DND-41 (cell line): ENCODE data around the gene DYNC1H1.

Source experiments
- ATAC-seq: fragments of 200-7000 bp; cut with Tn5 transposase; 3 replicates; pipeline ENCODE4 v1.9.1; 2021; ENCODE audit warnings: low read depth; ENCODE audit not compliant: insufficient read depth
- DNase-seq: peaks from one replicate; pipeline ENCODE4 v3.0.0-alpha.2; 2020
- H2AFZ ChIP-seq: 2 replicates; pipeline ENCODE4 v1.6.0; 2012; ENCODE audit warnings: low read depth, low read length
- H3K27ac ChIP-seq: 2 replicates; pipeline ENCODE4 v1.5.1; 2012; ENCODE audit warnings: low read length, inconsistent platforms
- H3K27me3 ChIP-seq: fragments of 200-600 bp; sonication (generic); 2 replicates; pipeline ENCODE4 v1.6.0; 2012; ENCODE audit warnings: low read length, mild to moderate bottlenecking, inconsistent platforms; ENCODE audit not compliant: insufficient read depth, poor library complexity
- H3K36me3 ChIP-seq: 2 replicates; pipeline ENCODE4 v1.5.1; 2012; ENCODE audit warnings: low read length, inconsistent platforms; ENCODE audit not compliant: insufficient read depth
- H3K4me1 ChIP-seq: 2 replicates; pipeline ENCODE4 v1.5.1; 2012; ENCODE audit warnings: mild to moderate bottlenecking, low read length; ENCODE audit not compliant: insufficient read depth
- H3K4me2 ChIP-seq: 2 replicates; pipeline ENCODE4 v1.6.0; 2012; ENCODE audit warnings: mild to moderate bottlenecking, moderate library complexity, low read length, inconsistent platforms; ENCODE audit not compliant: insufficient read depth
- H3K4me3 ChIP-seq, 2 experiments: fragments of 200-600 bp in 1 of 2; shearing (Covaris generic) in 1 of 2; 2 replicates each; pipeline ENCODE4 v1.5.1; 2012 to 2016; ENCODE audit warnings: inconsistent platforms in 2 of 2, low read length in 2 of 2, mild to moderate bottlenecking in 2 of 2, low read depth in 1 of 2, moderate library complexity in 1 of 2
- H3K79me2 ChIP-seq: 2 replicates; pipeline ENCODE4 v1.6.0; 2012; ENCODE audit warnings: low read length, inconsistent platforms; ENCODE audit not compliant: insufficient read depth
- H3K9ac ChIP-seq: 2 replicates; pipeline ENCODE4 v1.6.0; 2012; ENCODE audit warnings: low read depth, mild to moderate bottlenecking, inconsistent platforms, low read length, moderate library complexity
- H3K9me3 ChIP-seq: 2 replicates; pipeline ENCODE4 v1.5.1; 2012; ENCODE audit warnings: low read length, moderate library complexity, mild to moderate bottlenecking, inconsistent platforms; ENCODE audit not compliant: insufficient read depth, severe bottlenecking
- H4K20me1 ChIP-seq: 2 replicates; pipeline ENCODE4 v1.6.0; 2012; ENCODE audit warnings: low read length; ENCODE audit not compliant: insufficient read depth
- EZH2 ChIP-seq: IDR thresholded peaks from 3 replicates; pipeline ENCODE4 v1.6.1; 2012; ENCODE audit warnings: borderline replicate concordance, low read depth, mild to moderate bottlenecking, moderate library complexity, low read length, inconsistent platforms; ENCODE audit not compliant: severe bottlenecking
- TF ChIP-seq, protein P1 (sequence below): IDR thresholded peaks from 2 replicates; pipeline ENCODE4 v1.5.1; 2012; ENCODE audit warnings: borderline replicate concordance, low read length, moderate library complexity, mild to moderate bottlenecking; ENCODE audit not compliant: poor library complexity, severe bottlenecking; ENCODE audit errors: extremely low read depth

Gene DYNC1H1

DNA sequence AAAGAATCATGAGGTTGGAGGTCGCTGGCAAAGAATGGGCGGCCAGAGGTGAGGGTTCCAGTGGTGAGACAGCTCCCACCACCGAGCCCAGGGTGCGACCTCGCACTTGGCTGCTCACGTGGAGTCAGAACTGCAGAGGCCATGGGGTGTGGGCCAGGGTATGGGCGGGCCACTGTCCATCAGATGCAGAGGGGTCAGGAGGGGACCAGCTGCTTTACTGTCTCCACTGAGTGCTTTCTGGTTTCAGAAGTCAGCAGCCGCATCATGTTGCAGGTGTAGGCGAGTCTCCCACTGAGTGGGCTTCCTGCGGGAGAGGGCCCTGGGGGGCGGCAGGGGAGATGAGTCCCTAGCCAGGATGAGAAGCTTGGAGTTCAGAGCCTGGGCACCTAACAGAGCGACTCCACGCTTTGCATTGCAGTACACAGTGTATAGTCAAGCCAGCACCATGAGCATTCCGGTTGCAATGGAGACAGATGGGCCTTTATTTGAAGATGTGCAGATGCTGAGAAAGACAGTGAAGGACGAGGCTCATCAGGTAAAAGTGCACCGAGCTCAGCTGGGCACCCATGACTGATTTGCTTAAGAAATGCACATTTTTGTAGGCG, 46.9 kb upstream of the DYNC1H1 start:
- H3K27me3 ChIP-seq: no peaks in the 10 kb centered on the region
- ATAC-seq (no peak), DNase-seq (no peak)

DNA sequence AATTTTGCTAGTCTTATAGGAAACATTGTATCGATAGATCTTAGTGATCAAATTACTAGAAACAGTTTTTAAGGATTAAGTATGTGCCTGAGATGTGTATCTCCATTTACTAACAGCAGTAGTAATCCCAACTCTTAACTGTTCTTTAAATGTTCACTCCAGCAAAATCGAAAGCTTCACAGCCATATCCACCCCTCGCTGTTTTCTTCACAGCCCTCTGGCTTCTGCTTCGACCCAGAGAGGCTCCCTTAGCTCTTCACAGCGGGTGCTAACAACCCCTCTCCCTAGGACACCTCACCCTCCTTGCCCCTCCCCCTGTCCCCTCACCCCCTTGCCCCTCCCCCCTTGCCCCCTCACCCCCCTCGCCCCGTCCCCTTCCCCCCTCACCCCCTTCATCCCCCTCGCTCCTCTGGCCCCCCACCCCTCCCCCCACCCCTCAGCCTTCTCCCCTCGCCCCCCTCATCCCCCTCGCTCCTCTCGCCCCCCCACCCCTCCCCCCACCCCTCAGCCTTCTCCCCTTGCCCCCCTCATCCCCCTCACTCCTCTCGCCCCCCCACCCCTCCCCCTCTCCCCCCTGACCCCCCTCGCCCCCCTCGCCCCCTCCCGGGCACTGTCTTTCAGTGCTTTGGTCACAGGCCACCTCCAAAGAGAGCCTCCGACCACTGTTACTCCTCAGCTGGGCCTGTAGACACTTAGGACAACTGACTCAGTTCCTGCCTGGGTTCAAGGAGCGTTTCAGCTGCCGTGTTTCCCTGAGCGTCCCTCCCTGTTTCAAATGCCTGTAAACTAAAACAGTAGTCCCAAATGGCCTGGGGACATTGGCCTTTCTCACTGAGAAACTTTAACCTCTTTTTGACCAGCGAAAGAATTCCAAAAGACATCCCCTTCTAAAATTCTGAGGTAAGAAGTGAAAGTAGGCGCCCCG, 46.0 kb upstream of the DYNC1H1 start:
- H3K79me2 ChIP-seq: no peaks in the 10 kb centered on the region
- no peaks in the 10 kb centered on the region for H3K27me3 ChIP-seq
- TF ChIP-seq, protein P1, sequence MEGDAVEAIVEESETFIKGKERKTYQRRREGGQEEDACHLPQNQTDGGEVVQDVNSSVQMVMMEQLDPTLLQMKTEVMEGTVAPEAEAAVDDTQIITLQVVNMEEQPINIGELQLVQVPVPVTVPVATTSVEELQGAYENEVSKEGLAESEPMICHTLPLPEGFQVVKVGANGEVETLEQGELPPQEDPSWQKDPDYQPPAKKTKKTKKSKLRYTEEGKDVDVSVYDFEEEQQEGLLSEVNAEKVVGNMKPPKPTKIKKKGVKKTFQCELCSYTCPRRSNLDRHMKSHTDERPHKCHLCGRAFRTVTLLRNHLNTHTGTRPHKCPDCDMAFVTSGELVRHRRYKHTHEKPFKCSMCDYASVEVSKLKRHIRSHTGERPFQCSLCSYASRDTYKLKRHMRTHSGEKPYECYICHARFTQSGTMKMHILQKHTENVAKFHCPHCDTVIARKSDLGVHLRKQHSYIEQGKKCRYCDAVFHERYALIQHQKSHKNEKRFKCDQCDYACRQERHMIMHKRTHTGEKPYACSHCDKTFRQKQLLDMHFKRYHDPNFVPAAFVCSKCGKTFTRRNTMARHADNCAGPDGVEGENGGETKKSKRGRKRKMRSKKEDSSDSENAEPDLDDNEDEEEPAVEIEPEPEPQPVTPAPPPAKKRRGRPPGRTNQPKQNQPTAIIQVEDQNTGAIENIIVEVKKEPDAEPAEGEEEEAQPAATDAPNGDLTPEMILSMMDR: no peak
- no peak for TF ChIP-seq EZH2
- no peak overlapping the region for H3K27ac ChIP-seq
- H3K4me2 ChIP-seq: no peak overlapping the region
- ATAC-seq: no peak
- H3K4me1 ChIP-seq: no peaks in the 10 kb centered on the region
- no peak overlapping the region for H3K9ac ChIP-seq
- DNase-seq: no peak
- H3K4me3 ChIP-seq: no peak overlapping the region
- H3K9me3 ChIP-seq: no peaks in the 10 kb centered on the region
- H2AFZ ChIP-seq: no peak overlapping the region
- H3K36me3 ChIP-seq: peaks cover 60% of the 10 kb centered on the region
- H4K20me1 ChIP-seq: 0 out of 2 replicates have a peak, but pooled peaks cover 9% of the 10 kb centered on the region

More for the DNA sequence above, 46.9 kb upstream of the DYNC1H1 start:
- Histone ChIP-seq H3K4me1 (no peaks in the 10 kb centered on the region), H3K79me2 (no peaks in the 10 kb centered on the region), H2AFZ (no peak overlapping the region), H3K9ac (no peak overlapping the region), H3K4me3 (no peak overlapping the region), H3K9me3 (no peaks in the 10 kb centered on the region), H3K27ac (no peak overlapping the region), H3K36me3 (peaks cover 64% of the 10 kb centered on the region), H3K4me2 (no peak overlapping the region), H4K20me1 (0 out of 2 replicates have a peak, but pooled peaks cover 9% of the 10 kb centered on the region)
- TF ChIP-seq, protein P1: no peak
- TF ChIP-seq EZH2: no peak

DNA sequence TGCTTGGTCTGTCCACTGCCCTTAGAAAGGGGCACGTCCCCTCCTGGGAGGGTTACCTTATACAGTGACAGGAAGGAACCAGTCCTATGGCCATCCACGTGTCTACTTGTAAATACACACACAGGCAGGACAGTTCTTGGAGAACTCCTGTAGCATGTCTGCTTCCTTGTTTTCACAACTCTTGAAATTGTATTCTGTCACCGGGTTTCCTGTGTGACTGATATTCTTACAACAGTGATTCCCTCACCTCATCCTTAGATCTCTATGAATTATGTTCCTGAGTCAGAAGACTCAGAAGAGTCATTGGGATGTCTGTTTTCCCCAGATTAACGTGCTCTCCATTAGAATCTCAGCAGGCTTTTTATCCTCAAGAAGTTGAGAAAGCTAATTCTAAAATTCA, 44.1 kb upstream of the DYNC1H1 start:
- H3K27me3 ChIP-seq: no peaks in the 10 kb centered on the region
- no peak overlapping the region for H3K9ac ChIP-seq
- no peak overlapping the region for H3K4me3 ChIP-seq
- no peak overlapping the region for H2AFZ ChIP-seq
- H4K20me1 ChIP-seq: peaks cover 9% of the 10 kb centered on the region; the same call in 1 of the 2 replicates
- H3K79me2 ChIP-seq: no peaks in the 10 kb centered on the region
- no peak for DNase-seq
- no peak for TF ChIP-seq EZH2
- TF ChIP-seq, protein P1: no peak
- H3K36me3 ChIP-seq: peaks cover 53% of the 10 kb centered on the region
- H3K27ac ChIP-seq: no peak overlapping the region
- no peaks in the 10 kb centered on the region for H3K4me1 ChIP-seq
- ATAC-seq: no peak
- no peaks in the 10 kb centered on the region for H3K9me3 ChIP-seq
- no peak overlapping the region for H3K4me2 ChIP-seq
